Measurements from ENCODE around the gene DIAPH1. TPM values are rescaled to one million over a fixed set of nuclear protein-coding genes. Genes with fewer than 3 reads are reported as not detected.

Gene DIAPH1
- total RNA-seq, 3 donors from 2014 or later = 53.3 to 87.7 (median 82.7) TPM

DNA sequence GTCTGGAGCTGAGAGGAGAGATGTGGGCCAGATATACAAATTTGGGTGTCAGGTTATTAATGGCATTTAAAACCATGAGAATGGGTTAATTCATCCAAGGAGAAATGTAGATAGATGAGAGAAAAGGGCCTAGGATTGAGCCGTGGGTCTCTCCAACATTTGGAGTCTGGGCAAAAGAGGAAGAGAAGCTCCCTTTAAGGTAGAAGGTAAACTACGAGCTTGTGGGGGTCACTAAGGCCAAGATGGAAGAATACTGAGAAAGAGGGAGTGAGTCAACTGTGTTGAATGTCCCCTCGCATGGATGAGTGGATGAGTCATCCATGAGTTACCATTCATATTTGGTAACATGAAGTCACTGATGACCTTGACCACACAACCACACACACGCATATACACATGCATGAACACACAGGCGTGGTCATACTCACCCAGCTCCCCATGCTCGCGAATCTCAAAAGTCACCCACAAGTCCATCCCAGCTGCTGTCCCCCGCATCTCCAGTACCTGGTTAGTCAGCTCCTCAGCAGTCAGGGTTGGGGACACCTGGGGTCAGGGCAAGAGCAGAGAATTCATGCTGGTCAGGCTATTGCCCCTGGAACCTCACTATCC is 39.2 kb upstream of the DIAPH1 start:
- Histone ChIP-seq H3K36me3 (ENCODE audit: low read depth) (no peaks in the 10 kb centered on the region), H3K4me1 (ENCODE audit: low read depth) (no peaks in the 10 kb centered on the region), H3K9me3 (no peaks in the 10 kb centered on the region), H3K4me3 (no peak overlapping the region)
- intact Hi-C loops (cut with DNase I, micrococcal nuclease) = no loop called here
- no peak for ATAC-seq
- no peak for DNase-seq
- TF ChIP-seq, protein P1, sequence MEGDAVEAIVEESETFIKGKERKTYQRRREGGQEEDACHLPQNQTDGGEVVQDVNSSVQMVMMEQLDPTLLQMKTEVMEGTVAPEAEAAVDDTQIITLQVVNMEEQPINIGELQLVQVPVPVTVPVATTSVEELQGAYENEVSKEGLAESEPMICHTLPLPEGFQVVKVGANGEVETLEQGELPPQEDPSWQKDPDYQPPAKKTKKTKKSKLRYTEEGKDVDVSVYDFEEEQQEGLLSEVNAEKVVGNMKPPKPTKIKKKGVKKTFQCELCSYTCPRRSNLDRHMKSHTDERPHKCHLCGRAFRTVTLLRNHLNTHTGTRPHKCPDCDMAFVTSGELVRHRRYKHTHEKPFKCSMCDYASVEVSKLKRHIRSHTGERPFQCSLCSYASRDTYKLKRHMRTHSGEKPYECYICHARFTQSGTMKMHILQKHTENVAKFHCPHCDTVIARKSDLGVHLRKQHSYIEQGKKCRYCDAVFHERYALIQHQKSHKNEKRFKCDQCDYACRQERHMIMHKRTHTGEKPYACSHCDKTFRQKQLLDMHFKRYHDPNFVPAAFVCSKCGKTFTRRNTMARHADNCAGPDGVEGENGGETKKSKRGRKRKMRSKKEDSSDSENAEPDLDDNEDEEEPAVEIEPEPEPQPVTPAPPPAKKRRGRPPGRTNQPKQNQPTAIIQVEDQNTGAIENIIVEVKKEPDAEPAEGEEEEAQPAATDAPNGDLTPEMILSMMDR (IDR thresholded peaks at IDR 0.05) = no peak

DNA sequence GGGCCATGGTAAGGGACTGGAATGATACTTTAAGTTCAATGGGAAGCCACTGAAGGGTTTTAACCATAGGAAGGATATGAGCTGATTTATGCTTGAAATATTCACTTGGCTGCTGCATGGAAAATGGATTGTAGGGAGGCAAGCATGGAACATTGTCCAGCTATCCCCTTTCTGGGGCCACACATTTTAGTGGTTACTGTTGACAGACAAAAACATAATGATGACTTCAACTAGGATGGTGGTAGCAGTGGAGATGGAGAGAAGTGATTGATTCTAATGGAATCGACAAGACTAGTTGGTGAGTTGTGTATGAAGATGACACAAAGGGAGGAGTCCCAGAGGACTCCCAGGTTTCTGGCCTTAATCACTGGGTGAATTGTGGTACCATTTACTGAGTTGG is 38.6 kb upstream of the DIAPH1 start:
- TF ChIP-seq, protein P1 (IDR thresholded peaks at IDR 0.05) = no peak

DNA sequence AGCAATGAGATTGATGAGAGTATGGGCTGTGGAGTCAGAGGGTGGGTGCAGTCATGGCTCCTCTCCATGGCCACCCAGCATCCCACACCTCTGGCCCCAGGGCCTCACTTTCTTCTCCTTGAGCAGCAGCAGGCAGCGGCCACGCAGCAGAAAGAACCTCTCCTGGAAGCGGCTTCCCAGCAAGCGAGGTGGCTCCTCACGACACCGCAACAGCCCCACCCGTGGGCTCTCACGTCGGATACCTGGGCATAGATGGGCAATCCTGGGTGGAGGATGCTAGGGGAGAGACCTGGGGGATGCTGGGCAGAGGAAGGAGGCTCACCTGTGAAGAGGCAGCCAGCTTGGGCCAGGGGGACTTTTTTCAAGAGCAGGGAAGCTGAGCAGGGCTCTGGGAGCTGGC is 37.6 kb upstream of the DIAPH1 start:
- Histone ChIP-seq H3K4me1 (ENCODE audit: low read depth) (no peaks in the 10 kb centered on the region), H3K4me3 (no peak overlapping the region), H3K9me3 (no peaks in the 10 kb centered on the region), H3K36me3 (ENCODE audit: low read depth) (no peaks in the 10 kb centered on the region)
- DNase-seq (no peak), ATAC-seq (no peak)
- TF ChIP-seq, protein P1 (IDR thresholded peaks at IDR 0.05) = no peak
- intact Hi-C loops (cut with DNase I, micrococcal nuclease) = no loop called here

More for the DNA sequence above, 38.6 kb upstream of the DIAPH1 start:
- Histone ChIP-seq H3K4me3 (no peak overlapping the region), H3K9me3 (no peaks in the 10 kb centered on the region), H3K4me1 (ENCODE audit: low read depth) (no peaks in the 10 kb centered on the region), H3K36me3 (ENCODE audit: low read depth) (no peaks in the 10 kb centered on the region)
- DNase-seq (no peak), ATAC-seq (no peak)
- intact Hi-C loops (cut with DNase I, micrococcal nuclease) = no loop called here

DNA sequence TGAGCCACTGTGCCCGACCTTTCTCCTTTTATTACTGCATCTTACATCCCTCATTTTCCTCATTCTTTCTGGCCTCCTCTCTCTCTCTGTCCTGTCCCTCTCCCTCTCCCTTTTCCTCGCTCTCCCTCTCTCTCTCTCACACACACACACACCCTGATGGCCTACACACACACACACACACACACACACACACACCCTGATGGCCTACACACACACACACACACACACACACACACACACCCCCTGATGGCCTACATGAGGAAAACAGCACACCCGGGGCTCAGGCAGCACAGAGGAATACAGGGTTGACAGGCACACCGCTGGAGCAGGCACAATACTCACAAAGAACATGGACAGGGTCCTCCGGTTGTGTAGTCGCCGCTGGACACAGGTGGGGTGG is 36.2 kb upstream of the DIAPH1 start:
- TF ChIP-seq, protein P1 (IDR thresholded peaks at IDR 0.05) = no peak
- ATAC-seq = no peak
- Histone ChIP-seq H3K4me1 (ENCODE audit: low read depth) (peaks cover 2% of the 10 kb centered on the region), H3K9me3 (no peaks in the 10 kb centered on the region), H3K36me3 (ENCODE audit: low read depth) (no peaks in the 10 kb centered on the region), H3K4me3 (no peak overlapping the region)
- DNase-seq = no peak
- intact Hi-C loops (cut with DNase I, micrococcal nuclease) = no loop called here

DNA sequence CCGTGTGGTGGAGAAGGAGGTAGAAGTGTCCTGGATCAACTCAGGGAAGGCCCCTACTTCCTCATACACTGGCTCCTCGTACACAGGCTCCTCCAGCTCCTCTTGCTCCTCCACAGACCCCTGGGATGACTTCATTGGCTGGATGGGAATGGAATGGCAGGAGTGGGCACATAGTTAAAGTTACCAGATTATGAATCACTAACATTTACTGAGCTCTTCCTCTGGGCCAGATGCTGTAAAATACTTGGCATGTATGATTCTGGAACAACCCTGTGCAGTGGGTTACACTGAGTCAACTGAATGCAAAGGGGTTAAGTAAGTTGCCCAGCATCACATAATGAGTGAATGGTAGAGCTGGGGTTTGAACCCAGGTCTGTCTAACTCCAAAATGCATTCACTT is 35.5 kb upstream of the DIAPH1 start:
- Histone ChIP-seq H3K4me3 (no peak overlapping the region), H3K36me3 (ENCODE audit: low read depth) (no peaks in the 10 kb centered on the region), H3K9me3 (no peaks in the 10 kb centered on the region), H3K4me1 (ENCODE audit: low read depth) (peaks cover 2% of the 10 kb centered on the region)
- TF ChIP-seq, protein P1 (IDR thresholded peaks at IDR 0.05) = no peak
- ATAC-seq (no peak), DNase-seq (no peak)
- intact Hi-C loops (cut with DNase I, micrococcal nuclease) = no loop called here

DNA sequence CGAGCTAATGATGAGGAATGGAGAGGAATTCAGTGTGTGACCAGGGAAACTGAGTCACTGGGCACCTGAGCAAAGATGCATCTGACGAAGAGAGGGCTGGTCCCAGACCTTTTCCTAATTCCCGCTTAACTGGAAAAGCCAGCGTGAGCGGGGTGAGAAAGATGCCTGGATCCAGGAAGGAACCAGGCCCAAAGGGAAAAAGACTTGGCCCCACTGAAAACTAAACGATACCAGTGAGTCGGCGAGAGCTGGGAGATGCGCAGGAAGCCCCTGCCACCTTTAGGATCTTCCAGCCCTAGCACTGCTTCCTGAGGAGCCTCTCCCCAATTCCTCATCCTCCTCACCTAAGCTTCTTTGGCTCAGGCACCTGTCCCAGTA is 32.9 kb upstream of the DIAPH1 start:
- DNase-seq (peak in 1 of 3 donors; percentile 17), ATAC-seq (no peak)
- Histone ChIP-seq H3K36me3 (ENCODE audit: low read depth) (no peaks in the 10 kb centered on the region), H3K9me3 (no peaks in the 10 kb centered on the region), H3K4me1 (ENCODE audit: low read depth) (peaks cover 2% of the 10 kb centered on the region), H3K4me3 (no peak overlapping the region)
- TF ChIP-seq, protein P1 (IDR thresholded peaks at IDR 0.05) = no peak
- intact Hi-C loops (cut with DNase I, micrococcal nuclease) = no loop called here
